Rectal smooth muscle tissue (tissue), 1 donor: ENCODE measurements around the gene COLQ.
"Not testable (repeated sequence)": the region's sequence is repeated elsewhere in the genome, so short reads cannot be mapped to it uniquely, and the experiment has no call there.

Experiments used
- H3K27ac ChIP-seq: one replicate; pipeline ENCODE4 v1.7.0; 2013; ENCODE audit warnings: low read depth, low read length, inconsistent platforms
- H3K27me3 ChIP-seq: one replicate; pipeline ENCODE4 v1.7.0; 2013; ENCODE audit warnings: low read length; ENCODE audit not compliant: control insufficient read depth, insufficient read depth
- H3K36me3 ChIP-seq: one replicate; pipeline ENCODE4 v1.7.0; 2013; ENCODE audit warnings: low read length; ENCODE audit not compliant: control insufficient read depth, insufficient read depth
- H3K4me1 ChIP-seq: one replicate; pipeline ENCODE4 v1.7.0; 2013; ENCODE audit warnings: low read length; ENCODE audit not compliant: control insufficient read depth, insufficient read depth
- H3K4me3 ChIP-seq: one replicate; pipeline ENCODE4 v1.7.0; 2013; ENCODE audit warnings: low read length
- H3K9ac ChIP-seq: one replicate; pipeline ENCODE4 v1.7.0; 2013; ENCODE audit warnings: low read length

COLQ gene

DNA sequence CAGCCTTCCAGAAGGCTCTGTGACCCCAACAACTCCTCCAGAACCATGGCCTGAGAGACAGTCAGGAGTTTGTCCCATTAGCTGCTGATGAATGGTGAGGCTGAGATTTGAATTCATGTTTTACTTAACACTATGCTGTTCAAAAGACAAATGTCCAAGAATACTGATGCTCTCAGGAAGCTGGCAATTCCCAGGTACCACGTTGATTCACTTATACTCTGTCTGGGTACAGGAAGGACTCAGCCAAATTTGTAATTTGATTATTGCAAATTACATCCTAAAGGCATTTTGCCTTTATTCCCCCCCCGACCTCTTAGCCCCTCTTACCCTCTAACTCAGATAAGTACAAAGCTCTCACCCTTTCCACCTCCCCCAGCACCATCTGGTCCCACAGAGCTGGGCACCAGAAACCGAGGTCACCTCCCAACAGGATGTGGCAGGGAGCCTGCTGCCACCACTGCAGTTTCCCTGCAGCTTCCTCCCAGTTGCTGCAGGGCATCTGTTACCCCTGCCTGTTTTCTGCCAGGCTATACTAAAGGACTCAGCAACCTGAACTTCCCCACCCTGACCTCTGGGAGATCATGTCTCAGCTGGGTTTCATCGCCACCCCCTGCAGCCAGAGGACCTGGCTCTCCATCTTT lies 60.5 kb downstream of the COLQ start:
- Histone ChIP-seq H3K4me3 (no peak overlapping the region), H3K36me3 (no peaks in the 10 kb centered on the region), H3K27me3 (no peaks in the 10 kb centered on the region), H3K9ac (no peak overlapping the region), H3K4me1 (no peaks in the 10 kb centered on the region), H3K27ac (no peak overlapping the region)

DNA sequence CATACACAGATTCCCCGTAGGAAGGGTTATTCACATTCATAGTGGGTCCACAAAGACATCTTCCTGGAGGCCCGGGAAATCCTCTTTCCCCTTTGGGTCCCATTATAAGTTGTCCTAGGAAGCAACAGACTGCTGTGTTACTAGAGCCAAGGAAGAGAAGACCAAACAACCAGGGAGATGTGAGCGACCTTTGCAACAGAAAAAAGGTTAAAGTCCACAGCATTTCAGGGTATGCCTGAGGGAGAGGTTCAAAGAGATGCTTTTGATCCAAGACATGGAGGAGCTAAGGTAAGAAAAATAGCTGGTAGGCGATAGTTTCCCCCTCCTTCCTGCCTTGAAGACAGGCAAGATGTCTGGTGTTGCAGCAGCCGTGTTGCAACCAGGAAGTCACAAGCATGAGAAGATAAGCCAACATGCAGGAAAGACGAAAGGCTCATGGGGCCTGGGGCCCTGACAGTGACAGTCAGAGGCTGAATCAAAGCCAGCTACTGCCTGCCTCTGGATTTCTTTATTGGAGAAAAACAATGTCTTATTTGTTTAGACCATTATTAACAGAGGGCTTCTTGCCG lies 63.2 kb downstream of the COLQ start:
- Histone ChIP-seq H3K4me1 (no peaks in the 10 kb centered on the region), H3K27me3 (no peaks in the 10 kb centered on the region), H3K27ac (no peak overlapping the region), H3K4me3 (no peak overlapping the region), H3K36me3 (no peaks in the 10 kb centered on the region), H3K9ac (no peak overlapping the region)

DNA sequence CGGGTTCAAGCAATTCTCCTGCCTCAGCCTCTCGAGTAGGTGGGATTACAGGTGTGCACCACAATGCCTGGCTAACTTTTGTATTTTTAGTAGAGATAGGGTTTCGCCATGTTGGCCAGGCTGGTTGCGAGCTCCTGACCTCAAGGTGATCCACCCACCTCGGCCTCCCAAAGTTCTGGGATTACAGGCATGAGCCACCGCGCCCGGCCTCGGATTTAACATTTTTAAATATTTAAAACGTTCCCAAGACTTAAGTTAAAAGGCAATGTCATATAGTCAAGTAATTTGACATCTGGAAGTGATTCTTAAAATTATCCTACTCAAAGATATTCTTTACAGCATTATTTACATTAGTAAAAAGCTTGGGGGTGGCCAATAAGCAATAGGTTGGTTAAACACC lies 64.6 kb downstream of the COLQ start:
- not testable (repeated sequence) for H3K9ac ChIP-seq, H3K4me3 ChIP-seq, H3K36me3 ChIP-seq, H3K27ac ChIP-seq, H3K4me1 ChIP-seq, H3K27me3 ChIP-seq

DNA sequence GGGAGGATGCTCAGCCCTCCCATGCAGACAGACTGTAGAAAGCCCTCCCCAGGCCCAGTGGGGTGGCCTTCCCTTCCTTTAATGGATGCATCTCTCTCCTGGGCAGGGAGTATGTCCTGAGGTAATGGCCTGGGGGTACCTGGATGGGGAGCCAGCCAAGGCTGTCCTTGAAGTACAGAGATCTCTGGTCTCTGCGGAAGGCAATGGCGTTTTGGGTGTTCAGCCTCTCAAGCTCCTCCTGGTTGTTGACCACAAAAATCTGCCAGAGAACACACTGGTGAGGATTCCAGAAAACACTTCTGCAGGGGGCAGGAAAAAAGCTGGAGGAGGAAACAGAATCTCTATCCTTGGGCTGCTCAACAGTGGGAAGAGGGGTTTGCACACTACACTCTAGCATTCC lies 65.2 kb downstream of the COLQ start:
- no peaks in the 10 kb centered on the region for H3K4me1 ChIP-seq
- no peak overlapping the region for H3K27ac ChIP-seq
- H3K27me3 ChIP-seq, result no peaks in the 10 kb centered on the region
- no peak overlapping the region for H3K4me3 ChIP-seq
- no peaks in the 10 kb centered on the region for H3K36me3 ChIP-seq
- no peak overlapping the region for H3K9ac ChIP-seq

DNA sequence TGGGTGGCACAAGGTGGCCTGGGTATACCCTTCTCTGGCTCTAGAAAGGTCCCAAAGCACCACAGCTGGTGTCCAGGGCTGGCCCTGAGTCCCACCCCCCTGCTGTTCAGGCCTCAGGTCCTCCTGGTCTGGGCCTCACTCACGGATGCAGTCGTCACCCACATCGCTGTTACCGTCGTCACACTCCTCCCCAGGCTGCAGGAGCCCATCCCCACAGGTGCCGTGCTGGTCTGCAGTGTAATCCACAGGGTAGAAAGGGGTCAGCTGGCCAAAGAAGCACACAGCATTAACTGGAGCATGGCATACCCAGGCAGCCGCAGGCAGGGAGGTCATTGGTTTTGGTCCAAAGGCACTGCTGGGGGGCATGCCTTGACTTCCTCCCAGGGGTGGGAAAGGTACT lies 65.8 kb downstream of the COLQ start:
- no peak overlapping the region for H3K9ac ChIP-seq
- H3K4me3 ChIP-seq, result no peak overlapping the region
- no peaks in the 10 kb centered on the region for H3K4me1 ChIP-seq
- H3K27ac ChIP-seq, result no peak overlapping the region
- no peaks in the 10 kb centered on the region for H3K36me3 ChIP-seq
- no peaks in the 10 kb centered on the region for H3K27me3 ChIP-seq

DNA sequence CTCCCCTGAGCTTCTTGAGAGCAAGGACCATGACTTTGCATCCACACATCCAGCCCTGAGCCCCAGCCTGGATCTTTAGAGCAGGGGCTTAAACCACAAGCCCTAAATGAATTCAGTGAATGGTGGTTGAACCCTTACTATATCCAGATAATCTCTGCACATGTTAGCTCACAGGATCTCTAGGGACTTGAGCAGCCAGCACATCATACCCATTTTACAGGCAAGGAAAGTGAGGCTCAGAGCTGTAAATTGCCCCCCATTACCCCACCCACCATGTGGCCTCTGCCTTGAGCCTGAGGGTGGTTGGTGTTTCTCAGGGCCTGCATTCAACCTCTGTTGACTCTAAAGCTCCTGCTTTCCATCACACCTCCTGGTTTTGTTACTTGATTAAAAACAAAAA lies 66.5 kb downstream of the COLQ start:
- Histone ChIP-seq H3K27ac (no peak overlapping the region), H3K4me1 (no peaks in the 10 kb centered on the region), H3K27me3 (no peaks in the 10 kb centered on the region), H3K4me3 (no peak overlapping the region), H3K9ac (no peak overlapping the region), H3K36me3 (no peaks in the 10 kb centered on the region)

DNA sequence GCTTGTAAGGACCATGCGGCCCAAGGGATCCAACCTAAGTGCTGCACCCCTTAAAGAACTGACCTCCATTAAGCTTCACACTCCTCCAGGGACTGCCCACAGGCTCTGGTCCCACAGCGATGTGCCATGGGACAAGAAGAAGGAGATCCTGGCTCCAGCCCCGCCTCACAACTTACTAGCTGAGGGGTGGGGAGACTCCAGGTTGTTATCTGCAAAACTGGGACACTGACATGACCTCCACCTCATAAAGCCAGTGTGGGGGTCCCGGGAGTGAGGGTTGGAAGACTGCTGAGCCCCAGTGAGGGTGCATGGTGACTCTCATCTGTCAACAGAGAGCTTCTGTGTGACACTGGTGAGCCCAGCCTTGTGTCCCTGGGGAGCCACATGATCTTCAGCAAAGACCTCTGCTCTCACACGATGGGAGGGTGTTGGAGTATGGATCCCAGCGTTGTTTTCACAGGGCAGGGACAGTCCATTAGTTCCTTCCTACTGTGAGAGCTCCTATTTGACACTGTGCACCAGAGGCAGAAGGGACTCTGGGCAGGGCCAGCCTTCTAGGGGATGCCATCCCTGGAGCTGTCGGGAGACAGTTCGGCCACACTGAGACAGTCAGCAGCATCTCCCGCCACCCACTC lies 67.4 kb downstream of the COLQ start:
- Histone ChIP-seq H3K27ac (no peak overlapping the region), H3K9ac (no peak overlapping the region), H3K27me3 (no peaks in the 10 kb centered on the region), H3K36me3 (no peaks in the 10 kb centered on the region), H3K4me1 (no peaks in the 10 kb centered on the region), H3K4me3 (no peak overlapping the region)

DNA sequence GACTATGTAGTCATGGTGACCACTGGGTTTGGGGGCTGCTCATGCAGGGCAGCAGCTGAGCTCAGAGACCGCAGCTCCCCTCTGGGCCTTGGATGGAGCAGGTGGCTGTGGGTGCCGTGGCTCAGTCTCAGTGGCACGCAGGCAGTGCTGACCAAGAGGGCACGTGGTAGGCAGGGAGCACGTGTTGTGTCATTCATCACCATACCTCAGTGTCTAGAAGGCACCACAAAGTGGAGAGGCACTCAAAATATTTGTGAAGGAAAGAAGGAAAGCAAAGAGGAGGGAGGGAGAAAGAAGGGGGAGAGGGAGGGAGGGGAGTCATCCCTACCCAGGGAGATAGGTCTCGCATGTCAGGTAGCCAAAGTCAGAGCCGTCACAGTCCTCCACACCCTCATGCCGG lies 68.0 kb downstream of the COLQ start:
- no peaks in the 10 kb centered on the region for H3K36me3 ChIP-seq
- H3K27me3 ChIP-seq, result no peaks in the 10 kb centered on the region
- no peak overlapping the region for H3K9ac ChIP-seq
- no peak overlapping the region for H3K4me3 ChIP-seq
- H3K4me1 ChIP-seq, result no peaks in the 10 kb centered on the region
- H3K27ac ChIP-seq, result no peak overlapping the region

DNA sequence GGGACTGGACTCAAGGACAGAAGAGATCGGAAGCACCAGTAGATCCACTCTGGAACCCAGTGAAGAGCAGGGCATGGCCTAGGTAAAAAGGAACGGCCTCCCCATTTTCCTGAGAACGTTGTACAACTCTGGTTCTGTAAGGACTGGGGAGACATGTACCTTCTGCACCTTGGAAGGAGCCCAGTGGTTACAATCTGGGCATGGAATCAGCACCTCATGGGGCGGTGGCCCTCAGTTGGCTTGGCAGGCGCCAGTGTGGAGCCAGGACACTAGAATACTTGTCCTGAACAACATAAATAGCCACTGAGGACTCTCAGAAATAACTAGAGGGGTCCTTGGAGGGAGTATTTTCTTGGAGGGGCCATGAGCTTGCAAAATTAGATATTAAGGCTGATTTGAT lies 68.5 kb downstream of the COLQ start:
- no peak overlapping the region for H3K4me3 ChIP-seq
- no peak overlapping the region for H3K9ac ChIP-seq
- no peaks in the 10 kb centered on the region for H3K4me1 ChIP-seq
- no peak overlapping the region for H3K27ac ChIP-seq
- H3K36me3 ChIP-seq, result no peaks in the 10 kb centered on the region
- H3K27me3 ChIP-seq, result no peaks in the 10 kb centered on the region

DNA sequence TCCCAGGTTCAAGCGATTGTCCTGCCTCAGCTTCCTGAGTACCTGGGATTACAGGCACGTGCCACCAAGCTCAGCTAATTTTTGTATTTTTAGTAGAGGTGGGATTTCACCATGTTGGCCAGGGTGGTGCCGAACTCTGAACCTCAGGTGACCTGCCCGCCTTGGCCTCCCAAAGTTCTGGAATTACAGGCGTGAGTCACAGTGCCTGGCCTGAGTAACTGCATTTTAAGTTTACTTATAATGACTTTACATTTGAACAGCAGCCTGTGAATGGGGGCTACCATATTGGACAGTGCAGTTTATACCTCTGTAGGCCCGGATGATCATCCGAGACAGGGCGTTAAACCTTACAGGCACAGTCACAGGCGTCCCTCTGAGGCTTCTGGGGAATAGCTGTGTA lies 69.3 kb downstream of the COLQ start:
- Histone ChIP-seq H3K9ac (no peak overlapping the region), H3K36me3 (no peaks in the 10 kb centered on the region), H3K27me3 (no peaks in the 10 kb centered on the region), H3K4me1 (no peaks in the 10 kb centered on the region), H3K27ac (no peak overlapping the region), H3K4me3 (no peak overlapping the region)

DNA sequence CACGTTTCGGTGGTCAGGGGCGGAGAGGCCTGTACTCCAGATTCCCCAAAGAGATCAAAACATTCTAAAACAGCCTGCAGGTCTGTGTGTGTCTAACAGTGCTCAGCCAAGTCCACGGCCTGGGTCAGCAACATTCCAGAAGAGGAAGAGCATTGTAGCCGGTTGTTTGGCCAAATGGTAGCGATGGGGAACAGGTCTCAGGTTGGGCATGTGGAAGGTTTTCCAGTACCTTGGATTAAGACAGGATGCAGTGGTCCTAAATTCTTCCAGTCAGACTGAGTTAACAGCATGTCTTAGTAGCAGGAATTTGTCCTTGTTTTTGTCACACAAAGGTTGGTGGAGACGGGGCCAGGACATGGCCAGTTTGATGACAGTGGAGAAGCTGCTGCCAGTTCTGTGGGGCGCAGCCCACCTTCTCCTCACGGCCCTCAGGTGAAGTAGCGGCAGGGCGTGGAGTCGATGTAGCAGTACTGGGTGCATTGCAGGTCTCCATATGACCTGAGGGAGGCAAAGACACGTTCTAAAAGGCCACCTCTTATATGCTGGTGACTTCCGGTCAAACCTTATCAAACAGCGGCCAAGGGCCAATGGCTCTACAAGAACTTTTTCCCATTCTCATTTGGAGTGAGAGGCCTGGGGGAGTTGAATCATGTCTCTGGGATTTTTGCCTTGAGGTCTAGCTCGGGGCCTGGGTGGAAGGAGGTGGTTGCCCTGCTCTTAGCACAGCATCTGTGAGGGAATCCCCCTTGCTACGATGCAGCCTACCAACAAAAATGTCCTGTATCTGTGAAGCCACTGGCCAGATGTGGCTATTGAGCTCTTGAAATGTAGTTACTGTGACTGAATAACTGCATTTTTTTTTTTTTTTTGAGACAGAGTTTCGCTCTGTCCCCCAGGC lies 70.0 kb downstream of the COLQ start:
- no peaks in the 10 kb centered on the region for H3K36me3 ChIP-seq
- H3K27me3 ChIP-seq, result no peaks in the 10 kb centered on the region
- H3K27ac ChIP-seq, result no peak overlapping the region

DNA sequence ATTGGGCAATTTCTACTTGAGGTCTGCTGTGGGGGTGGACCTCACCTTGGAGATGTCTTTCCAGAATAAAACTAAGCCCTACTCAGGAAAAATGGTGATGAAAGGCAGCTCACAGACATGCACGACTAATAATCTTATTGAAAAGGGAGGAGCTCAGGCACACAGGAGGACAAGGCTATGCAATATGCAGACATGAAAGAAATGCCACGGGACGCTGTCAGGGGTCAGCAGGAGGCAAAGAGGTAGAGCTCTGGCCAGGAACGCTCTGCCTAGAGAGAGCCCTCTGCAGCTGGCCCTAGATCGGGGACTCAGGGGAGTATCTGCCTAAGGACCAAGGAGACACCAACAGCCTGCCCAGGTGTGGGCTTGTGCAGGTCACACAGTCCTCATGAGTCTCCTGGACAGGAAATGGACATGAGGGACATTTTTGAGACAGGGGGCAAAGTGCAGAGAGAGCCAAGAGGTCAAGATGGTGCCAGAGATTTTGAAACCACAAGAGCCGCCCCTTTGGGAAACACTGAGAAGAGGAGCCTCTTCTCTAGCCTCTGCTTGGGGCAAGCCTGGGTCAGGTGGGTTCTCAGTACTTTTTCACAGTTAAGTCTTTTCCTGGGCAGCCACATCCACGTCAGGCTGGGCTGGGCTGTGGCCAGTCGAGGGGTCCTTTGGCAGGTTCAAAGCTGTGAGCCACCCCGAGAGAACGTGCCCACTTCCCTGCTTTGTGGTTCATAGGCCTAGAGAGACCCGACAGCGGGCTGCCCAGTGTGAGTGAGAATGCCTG lies 70.9 kb downstream of the COLQ start:
- no peak overlapping the region for H3K4me3 ChIP-seq
- H3K4me1 ChIP-seq, result no peaks in the 10 kb centered on the region
- no peaks in the 10 kb centered on the region for H3K36me3 ChIP-seq
- H3K9ac ChIP-seq, result no peak overlapping the region
- H3K27me3 ChIP-seq, result no peaks in the 10 kb centered on the region
- no peak overlapping the region for H3K27ac ChIP-seq

More for the DNA sequence above, 70.0 kb downstream of the COLQ start:
- Histone ChIP-seq H3K4me3 (no peak overlapping the region), H3K9ac (no peak overlapping the region), H3K4me1 (no peaks in the 10 kb centered on the region)
